Body of pancreas (tissue), 4 donors: ENCODE data around the gene GGN. TPM values are rescaled to one million over a fixed set of nuclear protein-coding genes. Genes with fewer than 3 reads are reported as not detected.

Experiments used
- ATAC-seq: fragments of 150-250 bp; one replicate; pipeline ENCODE4 v1.9.1; 2016
- DNase-seq, 4 donors: peaks; one replicate each; pipeline ENCODE4 v3.0.0-alpha.2; 2019
- H3K27ac ChIP-seq, 4 donors: fragments of 200-600 bp; sonication (generic); 1 replicate in 3 of 4; 2 replicates in 1 of 4; pipeline versions ENCODE4 v1.5.1 to v1.6.1; 2016 to 2019; ENCODE audit warnings: mild to moderate bottlenecking in 1 of 4, mixed read lengths in 1 of 4, moderate library complexity in 1 of 4
- H3K27me3 ChIP-seq, 2 donors: fragments of 200-600 bp; sonication (generic); one replicate each; pipeline ENCODE4 v1.6.0; 2016; ENCODE audit warnings: mild to moderate bottlenecking in 1 of 2
- H3K36me3 ChIP-seq, 2 donors: fragments of 200-600 bp; sonication (generic); replicated peaks in 1 of 2; 2 replicates each; pipeline ENCODE4 v1.5.1; 2016; ENCODE audit warnings: low read depth in 2 of 2; ENCODE audit not compliant: insufficient read depth in 1 of 2
- H3K4me1 ChIP-seq: fragments of 200-600 bp; sonication (generic); one replicate; pipeline ENCODE4 v1.6.0; 2016
- H3K4me3 ChIP-seq, 2 donors: fragments of 200-600 bp; sonication (generic); 1 replicate in 1 of 2; 2 replicates in 1 of 2; pipeline ENCODE4 v1.5.1; 2016 to 2019
- H3K9me3 ChIP-seq, 3 donors: fragments of 200-600 bp; sonication (generic); 1 replicate in 2 of 3; 2 replicates in 1 of 3; pipeline ENCODE4 v1.5.1; 2016
- POLR2A ChIP-seq, 3 donors: fragments of 450-650 bp; IDR thresholded peaks; one replicate each; pipeline ENCODE4 v1.6.1; 2016; ENCODE audit warnings: antibody characterized with exemption in 3 of 3, mild to moderate bottlenecking in 2 of 3
- WGBS, 2 donors: methylation state at CpG; one replicate each; pipeline ENCODE4 v1.1.5; 2017; 5-methylcytosine and 5-hydroxymethylcytosine counted together
- intact Hi-C: fragments of 100-400 bp; cut with DNase I; formaldehyde crosslinking; loops from one replicate; pipeline ENCODE4 v1.15.1; 2023
- total RNA-seq, 2 donors: library from RNA; depleted of rRNA; stranded (reverse); fragments of >200 nt; gene quantifications; one replicate each; pipeline ENCODE4 v1.1.0, GENCODE V29; 2016
- TF ChIP-seq, protein P1 (sequence below), 7 experiments: fragments of 450-650 bp in 4 of 7; fragments of 200-600 bp in 3 of 7; sonication (generic) in 3 of 7; IDR thresholded peaks; one replicate each; pipeline ENCODE4 v1.5.1; 2016 to 2019; ENCODE audit warnings: antibody characterized with exemption in 7 of 7

GGN gene
- total RNA-seq, 2 donors from 2014 or later, result 0.78 TPM; not detected in 1

DNA sequence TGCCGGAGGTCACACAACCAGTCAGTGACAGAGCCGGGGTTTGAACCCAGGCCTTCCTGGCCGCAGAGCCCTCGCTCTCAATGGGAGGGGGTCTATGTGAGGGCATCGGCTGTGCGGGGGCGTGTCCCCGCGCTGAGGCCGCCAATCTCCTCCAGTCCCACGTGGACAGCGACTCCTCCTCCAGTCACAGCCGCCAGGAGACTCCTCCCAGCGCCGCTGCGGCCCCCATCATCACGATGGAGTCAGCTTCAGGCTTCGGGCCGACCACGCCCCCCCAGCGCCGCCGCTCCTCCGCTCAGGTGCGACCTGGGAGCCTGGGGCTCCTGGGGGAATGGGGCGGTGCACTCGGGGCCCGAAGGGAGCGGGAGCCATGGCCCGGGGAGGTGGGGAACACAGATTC is 6.7 kb upstream of the GGN start:
- no peak for DNase-seq
- Histone ChIP-seq H3K36me3 (no peaks in the 10 kb centered on the region), H3K4me1 (peaks cover 5% of the 10 kb centered on the region), H3K27me3 (peaks cover 0 to 11% of the 10 kb centered on the region in 2 donors), H3K27ac (no peak overlapping the region), H3K4me3 (no peak overlapping the region), H3K9me3 (no peaks in the 10 kb centered on the region)
- no peak for ATAC-seq
- intact Hi-C loops, result loop anchor here (10.0 kb wide), 1 partner anchor 220 kb away; the partner anchor contains the start of genes EIF3K and MAP4K1
- TF ChIP-seq, protein P1, sequence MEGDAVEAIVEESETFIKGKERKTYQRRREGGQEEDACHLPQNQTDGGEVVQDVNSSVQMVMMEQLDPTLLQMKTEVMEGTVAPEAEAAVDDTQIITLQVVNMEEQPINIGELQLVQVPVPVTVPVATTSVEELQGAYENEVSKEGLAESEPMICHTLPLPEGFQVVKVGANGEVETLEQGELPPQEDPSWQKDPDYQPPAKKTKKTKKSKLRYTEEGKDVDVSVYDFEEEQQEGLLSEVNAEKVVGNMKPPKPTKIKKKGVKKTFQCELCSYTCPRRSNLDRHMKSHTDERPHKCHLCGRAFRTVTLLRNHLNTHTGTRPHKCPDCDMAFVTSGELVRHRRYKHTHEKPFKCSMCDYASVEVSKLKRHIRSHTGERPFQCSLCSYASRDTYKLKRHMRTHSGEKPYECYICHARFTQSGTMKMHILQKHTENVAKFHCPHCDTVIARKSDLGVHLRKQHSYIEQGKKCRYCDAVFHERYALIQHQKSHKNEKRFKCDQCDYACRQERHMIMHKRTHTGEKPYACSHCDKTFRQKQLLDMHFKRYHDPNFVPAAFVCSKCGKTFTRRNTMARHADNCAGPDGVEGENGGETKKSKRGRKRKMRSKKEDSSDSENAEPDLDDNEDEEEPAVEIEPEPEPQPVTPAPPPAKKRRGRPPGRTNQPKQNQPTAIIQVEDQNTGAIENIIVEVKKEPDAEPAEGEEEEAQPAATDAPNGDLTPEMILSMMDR (IDR thresholded peaks at IDR 0.05), result no peak
- TF ChIP-seq POLR2A (IDR thresholded peaks at IDR 0.05), result no peak
- WGBS, 2 donors, result 4 to 9% methylated on average over 23 of the region's 30 CpGs

DNA sequence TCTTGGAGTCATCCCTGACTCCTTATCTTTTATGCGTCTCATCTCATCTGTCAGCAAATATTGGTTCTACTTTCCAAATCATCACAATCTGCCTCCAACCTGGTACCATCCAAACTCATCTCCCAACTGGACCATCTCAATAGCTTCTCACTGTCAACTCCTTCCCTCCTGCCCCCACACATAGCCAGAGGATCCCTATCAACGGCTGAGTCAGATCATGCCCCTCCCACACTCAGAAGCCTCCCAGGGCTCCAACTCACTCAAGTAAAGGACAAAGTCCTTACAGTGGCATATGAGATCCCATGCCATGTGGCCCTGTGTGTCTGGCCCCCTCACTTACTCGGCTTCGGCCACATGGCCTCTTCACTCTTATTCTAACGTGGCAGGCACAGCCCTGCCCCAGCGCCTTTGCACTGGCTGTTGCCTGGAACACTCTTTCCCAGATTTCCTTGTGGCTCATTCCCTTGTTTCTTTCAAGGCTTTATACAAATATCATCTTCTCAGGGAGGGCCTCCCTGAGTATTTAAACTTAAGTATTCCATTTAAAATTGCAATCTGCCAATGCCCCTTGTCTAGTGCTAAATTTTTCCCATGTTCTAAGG is 5.0 kb upstream of the GGN start:
- WGBS, 2 donors, result 56 to 65% methylated on average over 6 of the region's 6 CpGs

DNA sequence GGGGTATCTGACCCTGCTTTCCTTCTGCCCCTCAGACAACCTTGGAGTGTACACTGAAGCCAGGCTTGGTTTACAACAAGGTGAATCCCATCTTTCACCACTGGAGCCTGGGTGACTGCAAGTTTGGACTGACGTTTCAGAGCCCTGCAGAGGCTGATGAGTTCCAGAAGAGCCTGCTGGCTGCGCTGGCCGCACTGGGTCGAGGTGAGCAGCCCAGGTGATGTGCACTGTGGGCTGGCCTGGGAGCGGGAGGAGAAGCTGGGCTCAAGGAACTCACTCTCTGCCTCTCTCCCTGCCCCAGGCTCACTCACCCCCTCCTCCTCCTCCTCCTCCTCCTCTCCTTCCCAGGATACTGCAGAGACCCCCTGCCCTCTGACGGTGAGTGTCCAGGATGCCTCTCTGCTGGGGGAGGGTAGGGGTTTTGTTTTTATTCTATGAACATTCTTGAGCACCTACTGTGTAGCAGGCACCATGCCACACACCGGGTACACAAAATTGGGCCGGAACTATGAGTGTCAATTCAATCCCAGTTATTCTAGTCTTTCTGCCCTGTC is 4.2 kb upstream of the GGN start:
- Histone ChIP-seq H3K4me3 (no peak overlapping the region), H3K27me3 (peaks cover 0 to 6% of the 10 kb centered on the region in 2 donors), H3K36me3 (no peaks in the 10 kb centered on the region), H3K9me3 (no peaks in the 10 kb centered on the region), H3K27ac (no peak overlapping the region), H3K4me1 (peaks cover 27% of the 10 kb centered on the region)
- DNase-seq (no peak), ATAC-seq (no peak)
- WGBS, 2 donors, result 48 to 64% methylated on average over 6 to 8 of the region's 8 CpGs
- no peak for TF ChIP-seq POLR2A (IDR thresholded peaks at IDR 0.05)
- TF ChIP-seq, protein P1 (IDR thresholded peaks at IDR 0.05), result no peak
- intact Hi-C loops, result loop anchor here (10.0 kb wide), 1 partner anchor 223 kb away; the partner anchor contains the start of genes EIF3K and MAP4K1

More for the DNA sequence above, 5.0 kb upstream of the GGN start:
- ATAC-seq, result no peak
- no peak overlapping the region for H3K4me3 ChIP-seq
- TF ChIP-seq, protein P1 (IDR thresholded peaks at IDR 0.05), result no peak
- TF ChIP-seq POLR2A (IDR thresholded peaks at IDR 0.05), result no peak
- no peak overlapping the region for H3K27ac ChIP-seq
- H3K4me1 ChIP-seq, result peaks cover 19% of the 10 kb centered on the region
- H3K27me3 ChIP-seq, result peaks cover 0 to 6% of the 10 kb centered on the region in 2 donors
- DNase-seq, result no peak
- no peaks in the 10 kb centered on the region for H3K9me3 ChIP-seq
- H3K36me3 ChIP-seq, result no peaks in the 10 kb centered on the region
- intact Hi-C loops, result loop anchor here (10.0 kb wide), 1 partner anchor 222 kb away; the partner anchor contains the start of genes EIF3K and MAP4K1

DNA sequence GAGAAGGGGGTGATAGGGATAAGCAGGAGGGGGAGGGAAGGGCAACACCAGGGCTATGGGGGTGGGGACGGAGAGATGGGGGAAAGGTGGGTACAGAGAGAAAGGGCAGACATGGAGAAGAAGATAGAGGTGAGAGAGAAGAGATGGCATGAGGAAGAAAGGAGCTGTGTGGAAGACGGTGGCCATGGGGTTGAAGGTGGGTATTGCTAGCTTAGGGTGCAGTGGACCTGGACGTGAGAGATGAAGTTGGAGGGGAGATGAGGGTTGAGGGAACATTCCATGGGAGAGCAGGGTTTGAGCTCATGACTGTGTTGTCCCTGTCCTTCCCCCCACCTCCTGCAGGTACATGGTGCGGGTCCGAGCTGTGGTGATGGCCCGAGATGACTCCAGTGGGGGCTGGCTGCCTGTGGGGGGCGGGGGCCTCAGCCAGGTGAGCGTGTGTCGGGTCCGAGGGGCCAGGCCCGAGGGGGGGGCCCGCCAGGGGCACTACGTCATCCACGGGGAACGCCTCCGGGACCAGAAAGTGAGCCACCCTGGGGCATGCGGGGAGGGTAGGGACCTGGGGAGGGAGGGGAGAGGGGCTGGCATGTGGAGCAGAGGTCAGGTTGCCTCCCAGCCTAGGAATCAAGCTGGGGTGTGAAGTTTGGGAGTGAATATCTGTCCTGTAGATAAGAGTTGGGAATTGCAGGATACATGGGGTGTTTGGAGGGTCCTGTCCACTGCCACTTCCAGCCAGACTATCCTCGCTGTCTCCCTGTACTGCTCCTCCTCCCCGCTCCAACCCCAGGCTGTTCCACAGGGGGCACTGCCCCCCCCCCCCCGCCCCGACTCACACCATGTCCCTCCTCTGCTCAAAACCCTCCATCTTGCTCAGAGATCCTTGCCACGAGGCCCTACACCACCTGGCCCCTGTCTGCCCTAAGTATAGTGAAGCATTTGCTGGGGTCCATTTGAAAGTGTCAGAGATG is 2.4 kb upstream of the GGN start:
- no peak overlapping the region for H3K27ac ChIP-seq
- peaks cover 0 to 6% of the 10 kb centered on the region in 2 donors for H3K27me3 ChIP-seq
- H3K4me3 ChIP-seq, result no peak overlapping the region
- no peaks in the 10 kb centered on the region for H3K9me3 ChIP-seq
- no peak for TF ChIP-seq POLR2A (IDR thresholded peaks at IDR 0.05)
- TF ChIP-seq, protein P1 (IDR thresholded peaks at IDR 0.05), result no peak
- 51 to 53% methylated on average over 16 to 20 of the region's 22 CpGs for WGBS, 2 donors
- intact Hi-C loops, result loop anchor here (10.0 kb wide), 1 partner anchor 225 kb away; the partner anchor contains the start of genes EIF3K and MAP4K1
- no peaks in the 10 kb centered on the region for H3K36me3 ChIP-seq
- peaks cover 34% of the 10 kb centered on the region for H3K4me1 ChIP-seq
- DNase-seq (no peak), ATAC-seq (no peak)
